ENCODE data around the gene INSC.

Gene INSC

GRCh38 chr11:15238856-15239255 is 124.1 kb downstream of the INSC start:
- no peaks in the 10 kb centered on the region for H3F3A ChIP-seq (ENCODE audit: insufficient read depth, low read length)
- H2AFZ ChIP-seq (ENCODE audit: low read length): no peak overlapping the region
- TF ChIP-seq EZH2 (IDR thresholded peaks at IDR 0.05; ENCODE audit: borderline replicate concordance, low read length) (no peak), CTCF (IDR thresholded peaks at IDR 0.05; ENCODE audit: low read length) (no peak)
- H3K4me3 ChIP-seq (ENCODE audit: low read depth, low read length, poor library complexity, severe bottlenecking): no peak overlapping the region
- no peaks in the 10 kb centered on the region for H3K36me3 ChIP-seq (ENCODE audit: insufficient read depth, low read length)
- H3K9ac ChIP-seq (ENCODE audit: low read length): no peak overlapping the region
- H3K4me1 ChIP-seq (ENCODE audit: insufficient read depth, low read length, severe bottlenecking): no peaks in the 10 kb centered on the region
- H3K27ac ChIP-seq (ENCODE audit: low read depth, low read length, poor library complexity, severe bottlenecking): no peak overlapping the region
- no peak overlapping the region for H3K4me2 ChIP-seq (ENCODE audit: low read length)
- H3K9me3 ChIP-seq (ENCODE audit: low read length): no peaks in the 10 kb centered on the region
- no peaks in the 10 kb centered on the region for H3K27me3 ChIP-seq (ENCODE audit: insufficient read depth, low read length)
- H4K20me1 ChIP-seq (ENCODE audit: insufficient read depth, low read length): no peaks in the 10 kb centered on the region
- H3K9me2 ChIP-seq (ENCODE audit: low read depth, low read length): no peaks in the 10 kb centered on the region
- no peaks in the 10 kb centered on the region for H3K79me2 ChIP-seq (ENCODE audit: insufficient read depth, low read length)

DNA sequence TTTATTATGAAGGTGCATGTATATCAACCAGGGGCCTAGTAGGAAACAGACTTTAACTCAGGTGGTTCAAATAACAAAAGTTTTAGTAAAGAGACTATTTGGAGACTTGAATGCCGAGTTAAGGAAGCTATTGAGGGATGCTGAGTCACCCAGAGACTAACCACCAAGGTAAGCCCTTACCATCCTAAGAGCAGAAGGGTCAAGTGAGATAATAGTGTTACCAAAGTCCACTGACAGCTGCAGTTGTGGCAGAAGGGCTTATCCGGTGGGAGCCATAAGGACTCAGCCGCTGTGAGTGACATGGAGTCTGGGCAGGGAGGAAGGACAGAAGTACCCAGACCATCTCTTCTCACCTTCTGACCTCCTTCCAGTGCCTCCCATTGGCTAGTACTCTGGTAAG is 134.0 kb downstream of the INSC start:
- Histone ChIP-seq H3K79me2 (ENCODE audit: insufficient read depth, low read length) (no peaks in the 10 kb centered on the region), H3F3A (ENCODE audit: insufficient read depth, low read length) (no peaks in the 10 kb centered on the region), H3K27ac (ENCODE audit: low read depth, low read length, poor library complexity, severe bottlenecking) (no peak overlapping the region), H3K9me3 (ENCODE audit: low read length) (no peaks in the 10 kb centered on the region), H3K4me2 (ENCODE audit: low read length) (no peak overlapping the region), H4K20me1 (ENCODE audit: insufficient read depth, low read length) (no peaks in the 10 kb centered on the region), H3K4me1 (ENCODE audit: insufficient read depth, low read length, severe bottlenecking) (no peaks in the 10 kb centered on the region), H2AFZ (ENCODE audit: low read length) (no peak overlapping the region), H3K4me3 (ENCODE audit: low read depth, low read length, poor library complexity, severe bottlenecking) (no peak overlapping the region), H3K36me3 (ENCODE audit: insufficient read depth, low read length) (no peaks in the 10 kb centered on the region), H3K9ac (ENCODE audit: low read length) (no peak overlapping the region), H3K27me3 (ENCODE audit: insufficient read depth, low read length) (no peaks in the 10 kb centered on the region; the same call in 1 of the 2 replicates), H3K9me2 (ENCODE audit: low read depth, low read length) (no peaks in the 10 kb centered on the region)
- TF ChIP-seq CTCF (IDR thresholded peaks at IDR 0.05; ENCODE audit: low read length) (no peak), EZH2 (IDR thresholded peaks at IDR 0.05; ENCODE audit: borderline replicate concordance, low read length) (no peak)

DNA sequence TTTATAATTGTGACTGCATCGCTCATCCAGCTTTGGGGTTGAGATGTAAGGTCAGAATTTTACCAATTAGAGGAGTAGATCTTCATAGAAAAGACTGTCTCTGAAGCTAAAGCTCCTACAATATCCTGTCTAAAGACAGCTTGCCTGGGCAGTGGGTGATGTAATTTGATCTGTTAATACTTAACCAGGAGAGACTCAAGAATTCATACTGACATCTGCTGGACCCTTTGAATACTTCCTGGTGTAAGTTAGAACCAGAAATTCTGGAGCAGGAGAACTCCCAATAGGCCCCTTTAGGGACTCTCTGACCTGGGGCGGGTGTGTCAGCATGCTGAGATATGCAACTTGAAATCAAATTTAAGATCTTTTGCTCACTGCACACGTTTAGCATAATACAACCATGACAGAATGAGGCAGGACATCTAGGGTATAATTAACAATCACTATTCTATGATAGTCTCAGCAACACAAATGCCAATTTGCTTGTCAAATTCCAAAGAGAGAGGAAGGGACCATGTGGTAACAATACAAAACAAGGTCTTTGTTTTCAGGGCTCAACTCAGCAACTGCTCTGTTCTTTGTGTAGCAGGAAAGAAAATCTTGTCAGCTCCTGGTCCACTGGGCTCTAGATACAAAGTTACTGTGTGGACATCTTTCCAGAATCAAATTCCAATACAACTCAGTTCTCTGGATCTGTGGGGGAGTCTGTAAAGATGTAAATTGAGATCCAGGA is 143.9 kb downstream of the INSC start:
- Histone ChIP-seq H3F3A (ENCODE audit: insufficient read depth, low read length) (no peaks in the 10 kb centered on the region), H3K9me2 (ENCODE audit: low read depth, low read length) (no peaks in the 10 kb centered on the region), H3K4me3 (ENCODE audit: low read depth, low read length, poor library complexity, severe bottlenecking) (no peak overlapping the region), H3K4me1 (ENCODE audit: insufficient read depth, low read length, severe bottlenecking) (no peaks in the 10 kb centered on the region), H2AFZ (ENCODE audit: low read length) (no peak overlapping the region), H3K79me2 (ENCODE audit: insufficient read depth, low read length) (no peaks in the 10 kb centered on the region), H3K4me2 (ENCODE audit: low read length) (no peak overlapping the region), H3K27me3 (ENCODE audit: insufficient read depth, low read length) (no peaks in the 10 kb centered on the region), H3K9me3 (ENCODE audit: low read length) (no peaks in the 10 kb centered on the region), H3K9ac (ENCODE audit: low read length) (no peak overlapping the region), H3K36me3 (ENCODE audit: insufficient read depth, low read length) (no peaks in the 10 kb centered on the region), H3K27ac (ENCODE audit: low read depth, low read length, poor library complexity, severe bottlenecking) (no peak overlapping the region), H4K20me1 (ENCODE audit: insufficient read depth, low read length) (no peaks in the 10 kb centered on the region)
- no peak for TF ChIP-seq CTCF (IDR thresholded peaks at IDR 0.05; ENCODE audit: low read length)
- TF ChIP-seq EZH2 (IDR thresholded peaks at IDR 0.05; ENCODE audit: borderline replicate concordance, low read length): no peak

All from OCI-LY1 (cell line).